Karpas-422 (cell line): ENCODE data around the gene SPSB1. TPM values are rescaled to one million over a fixed set of nuclear protein-coding genes. Genes with fewer than 3 reads are reported as not detected.
A peak's percentile ranks its signal among the peaks of the same experiment; 100 is the strongest.

Experiments used
- DNase-seq: peaks from one replicate; pipeline ENCODE4 v3.0.0-alpha.2; 2015
- H2AFZ ChIP-seq: fragments of 200-600 bp; sonication (generic); 2 replicates; pipeline ENCODE4 v1.6.1; 2014; ENCODE audit warnings: antibody characterized with exemption, low read length, mixed read lengths
- H3K27ac ChIP-seq: fragments of 200-600 bp; sonication (generic); 2 replicates; pipeline ENCODE4 v1.5.1; 2014; ENCODE audit warnings: mild to moderate bottlenecking, low read length, moderate library complexity
- H3K27me3 ChIP-seq: fragments of 200-600 bp; sonication (generic); 2 replicates; pipeline ENCODE4 v1.6.1; 2014; ENCODE audit warnings: low read length, mixed read lengths
- H3K36me3 ChIP-seq: fragments of 200-600 bp; sonication (generic); 2 replicates; pipeline ENCODE4 v1.6.1; 2014; ENCODE audit warnings: low read length, mixed read lengths; ENCODE audit not compliant: insufficient read depth
- H3K4me1 ChIP-seq: fragments of 200-600 bp; sonication (generic); 2 replicates; pipeline ENCODE4 v1.6.1; 2014; ENCODE audit warnings: mild to moderate bottlenecking, low read length, mixed read lengths
- H3K4me2 ChIP-seq: fragments of 200-600 bp; sonication (generic); 2 replicates; pipeline ENCODE4 v1.6.1; 2014; ENCODE audit warnings: low read length, low read depth, mild to moderate bottlenecking; ENCODE audit not compliant: poor library complexity, severe bottlenecking
- H3K4me3 ChIP-seq: fragments of 200-600 bp; sonication (generic); 2 replicates; pipeline ENCODE4 v1.5.1; 2014; ENCODE audit warnings: mild to moderate bottlenecking, antibody characterized with exemption, low read length, mixed read lengths
- H3K79me2 ChIP-seq: fragments of 200-600 bp; sonication (generic); 2 replicates; pipeline ENCODE4 v1.6.1; 2014; ENCODE audit warnings: mild to moderate bottlenecking, low read length, mixed read lengths
- H3K9ac ChIP-seq: fragments of 200-600 bp; sonication (generic); 2 replicates; pipeline ENCODE4 v1.6.0; 2014; ENCODE audit warnings: low read length
- H3K9me2 ChIP-seq: fragments of 200-600 bp; sonication (generic), shearing (Covaris generic); replicated peaks from 2 replicates; pipeline ENCODE4 v1.6.0; 2014; ENCODE audit warnings: mild to moderate bottlenecking, low read length, moderate library complexity; ENCODE audit not compliant: insufficient read depth
- H3K9me3 ChIP-seq: fragments of 300-700, 200-600 bp; sonication (generic); 2 replicates; pipeline ENCODE4 v1.6.1; 2014; ENCODE audit warnings: low read length, mixed read lengths
- H4K20me1 ChIP-seq: fragments of 200-600 bp; sonication (generic); 2 replicates; pipeline ENCODE4 v1.6.1; 2014; ENCODE audit warnings: mild to moderate bottlenecking, antibody characterized with exemption, low read length, low read depth; ENCODE audit not compliant: insufficient read depth
- total RNA-seq: library from RNA; depleted of rRNA; stranded (reverse); fragments of >200 nt; shearing (Covaris generic); gene quantifications from 2 replicates; pipeline ENCODE4 v1.2.3, GENCODE V29; 2014; ENCODE audit warnings: low replicate concordance; rRNA removed

The SPSB1 gene
- total RNA-seq: not detected in 2 replicates

DNA sequence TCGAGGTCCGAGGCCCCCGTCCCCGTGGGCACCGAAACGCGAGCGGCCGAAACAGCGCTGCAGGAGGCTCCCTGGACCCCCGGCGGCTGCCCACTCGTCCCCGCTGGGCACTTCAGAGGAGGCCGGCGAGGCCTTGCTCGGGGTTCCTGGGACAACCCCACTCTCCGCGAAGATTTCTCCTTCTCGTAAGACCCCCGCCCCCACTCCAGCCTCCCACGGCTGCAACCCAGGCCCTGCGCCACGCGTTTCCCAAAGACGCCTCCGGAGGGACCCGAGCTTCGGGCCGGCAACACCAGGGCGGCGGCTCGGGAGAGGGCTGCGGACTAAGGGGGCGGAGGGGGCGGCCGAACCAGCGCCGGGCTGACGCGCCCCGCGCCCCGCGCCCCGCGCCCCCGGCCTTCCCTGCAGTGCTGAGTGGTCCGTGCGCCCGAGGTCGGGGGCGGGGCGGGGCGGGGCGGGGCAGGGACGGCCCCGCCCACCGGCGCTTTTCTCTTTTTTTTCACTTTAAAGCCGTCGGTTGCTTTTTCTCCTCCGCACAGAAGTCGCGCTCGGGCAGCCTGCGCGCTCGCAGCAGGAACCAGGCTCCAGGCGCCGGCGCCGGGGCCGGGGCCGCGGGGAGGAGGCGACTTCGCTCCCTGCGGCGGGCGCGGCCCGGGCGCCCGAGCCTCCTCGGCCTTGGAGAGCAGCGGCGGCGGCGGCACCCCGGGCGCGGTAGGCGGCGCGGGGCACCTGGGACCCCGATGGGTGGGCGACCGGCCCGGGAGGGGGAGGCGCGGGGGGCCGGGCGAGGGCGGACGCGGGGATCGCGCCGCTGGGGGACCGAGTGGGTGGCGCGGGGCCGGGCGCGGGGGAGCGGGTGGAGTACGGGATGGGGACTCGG lies at the start of gene SPSB1:
Gene SPSB1 (plus strand): TSS at position 534 of the 880 bp plus-strand sequence. CDS start 62,998 bp downstream, outside the sequence.
- Histone ChIP-seq H3K27ac (no peak within 1 kb of the TSS), H3K9ac (peak within 1 kb of the TSS; percentile 32; the same call in 1 of the 2 replicates), H3K4me1 (no peaks in the 10 kb centered on the region), H3K27me3 (no peaks in the 10 kb centered on the region), H3K4me3 (peak within 1 kb of the TSS; percentile 54), H4K20me1 (no peaks in the 10 kb centered on the region), H3K9me2 (no peaks in the 10 kb centered on the region), H3K79me2 (no peaks in the 10 kb centered on the region), H2AFZ (no peak within 1 kb of the TSS), H3K9me3 (peaks cover 5% of the 10 kb centered on the region), H3K4me2 (peak within 1 kb of the TSS; percentile 56), H3K36me3 (no peaks in the 10 kb centered on the region)
- peak; percentile 80 for DNase-seq

DNA sequence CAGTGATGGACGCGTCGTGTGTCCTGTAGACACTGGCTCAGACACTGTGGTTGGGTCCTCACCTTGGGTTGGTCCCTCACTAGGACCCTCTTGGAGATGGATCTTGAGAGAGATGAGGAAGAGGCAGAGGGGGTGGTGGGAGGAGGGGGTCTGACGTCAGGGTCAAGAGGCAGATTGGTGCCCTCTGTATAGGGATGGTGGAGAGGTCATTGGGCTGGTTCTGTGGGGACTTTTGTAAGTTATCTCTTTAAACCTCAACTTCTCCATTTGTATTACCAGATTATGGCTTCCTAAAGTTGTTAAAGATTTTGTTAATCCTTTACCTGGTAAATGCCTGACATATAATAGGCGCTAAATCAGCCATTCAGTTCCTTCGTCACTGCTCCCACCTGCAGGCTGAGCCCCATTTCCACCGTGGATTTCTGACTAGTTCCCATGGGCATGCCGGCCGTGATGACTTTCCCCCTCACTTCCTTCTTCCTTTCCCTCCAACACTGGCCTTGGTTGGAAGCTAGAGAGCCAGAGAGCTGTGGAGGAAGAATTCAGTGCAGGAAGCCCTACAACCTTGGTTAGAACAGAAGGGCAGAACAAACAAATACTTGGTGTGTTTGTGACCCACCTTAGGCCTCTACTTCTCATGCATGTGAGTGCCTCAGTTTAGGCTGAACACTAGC lies 49.5 kb upstream of the SPSB1 start:
- Histone ChIP-seq H3K4me1 (no peaks in the 10 kb centered on the region), H3K79me2 (peaks cover 8% of the 10 kb centered on the region; the same call in 1 of the 2 replicates), H4K20me1 (no peaks in the 10 kb centered on the region), H3K9ac (no peak overlapping the region), H3K9me2 (no peaks in the 10 kb centered on the region), H2AFZ (no peak overlapping the region), H3K36me3 (no peaks in the 10 kb centered on the region), H3K27me3 (no peaks in the 10 kb centered on the region), H3K4me2 (no peak overlapping the region), H3K9me3 (no peaks in the 10 kb centered on the region), H3K27ac (no peak overlapping the region), H3K4me3 (no peak overlapping the region)
- DNase-seq: no peak

DNA sequence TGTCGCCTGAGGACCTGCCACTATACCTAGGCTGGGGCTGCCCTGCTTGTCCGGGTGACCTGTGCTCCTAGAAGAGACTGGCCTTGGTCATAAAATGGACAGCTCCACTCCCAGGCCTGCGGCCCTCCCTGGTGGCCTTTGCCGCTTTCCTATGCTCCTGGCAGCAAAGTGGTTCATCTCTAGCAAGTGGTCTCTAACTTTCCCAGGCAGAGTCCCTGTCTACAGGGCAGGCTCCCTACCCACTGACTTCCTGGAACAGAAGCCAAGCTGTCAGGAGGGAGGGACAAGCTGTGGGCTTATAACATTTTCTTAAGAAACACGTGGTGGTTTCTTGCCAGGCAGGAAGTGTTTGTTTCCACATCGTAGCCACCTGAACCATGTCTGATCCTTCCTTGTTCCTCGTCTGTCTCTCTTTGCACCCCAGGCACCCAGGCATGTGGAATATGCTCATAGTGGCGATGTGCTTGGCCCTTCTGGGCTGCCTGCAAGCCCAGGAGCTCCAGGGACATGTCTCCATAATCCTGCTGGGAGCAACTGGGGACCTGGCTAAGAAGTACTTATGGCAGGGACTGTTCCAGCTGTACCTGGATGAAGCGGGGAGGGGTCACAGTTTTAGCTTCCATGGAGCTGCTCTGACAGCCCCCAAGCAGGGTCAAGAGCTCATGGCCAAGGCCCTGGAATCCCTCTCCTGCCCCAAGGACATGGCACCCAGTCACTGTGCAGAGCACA lies 48.0 kb upstream of the SPSB1 start:
- Histone ChIP-seq H3K9ac (no peak overlapping the region), H3K36me3 (no peaks in the 10 kb centered on the region), H3K27ac (no peak overlapping the region), H3K4me3 (no peak overlapping the region), H3K4me1 (no peaks in the 10 kb centered on the region), H3K4me2 (no peak overlapping the region), H2AFZ (no peak overlapping the region), H4K20me1 (no peaks in the 10 kb centered on the region), H3K79me2 (peaks cover 4% of the 10 kb centered on the region; the same call in 1 of the 2 replicates), H3K9me3 (no peaks in the 10 kb centered on the region), H3K27me3 (no peaks in the 10 kb centered on the region), H3K9me2 (no peaks in the 10 kb centered on the region)
- DNase-seq: no peak

- Histone ChIP-seq H4K20me1 (no peaks in the 10 kb centered on the region), H3K27ac (no peak overlapping the region), H3K4me3 (no peak overlapping the region), H3K4me1 (no peaks in the 10 kb centered on the region), H3K36me3 (no peaks in the 10 kb centered on the region), H3K4me2 (no peak overlapping the region), H3K79me2 (peaks cover 4% of the 10 kb centered on the region; the same call in 1 of the 2 replicates), H3K9me3 (no peaks in the 10 kb centered on the region), H3K9me2 (no peaks in the 10 kb centered on the region), H3K9ac (no peak overlapping the region), H2AFZ (no peak overlapping the region), H3K27me3 (no peaks in the 10 kb centered on the region)
- DNase-seq: no peak
Measured at GRCh38 chr1:9245230-9245619, 47.5 kb upstream of the SPSB1 start.

GRCh38 chr1:9245661-9246060 lies 47.0 kb upstream of the SPSB1 start:
- Histone ChIP-seq H3K36me3 (no peaks in the 10 kb centered on the region), H3K9ac (no peak overlapping the region), H3K27ac (no peak overlapping the region), H3K79me2 (peaks cover 4% of the 10 kb centered on the region; the same call in 1 of the 2 replicates), H3K9me2 (no peaks in the 10 kb centered on the region), H3K4me2 (no peak overlapping the region), H4K20me1 (no peaks in the 10 kb centered on the region), H3K9me3 (no peaks in the 10 kb centered on the region), H2AFZ (no peak overlapping the region), H3K27me3 (no peaks in the 10 kb centered on the region), H3K4me1 (no peaks in the 10 kb centered on the region), H3K4me3 (no peak overlapping the region)
- DNase-seq: no peak

DNA sequence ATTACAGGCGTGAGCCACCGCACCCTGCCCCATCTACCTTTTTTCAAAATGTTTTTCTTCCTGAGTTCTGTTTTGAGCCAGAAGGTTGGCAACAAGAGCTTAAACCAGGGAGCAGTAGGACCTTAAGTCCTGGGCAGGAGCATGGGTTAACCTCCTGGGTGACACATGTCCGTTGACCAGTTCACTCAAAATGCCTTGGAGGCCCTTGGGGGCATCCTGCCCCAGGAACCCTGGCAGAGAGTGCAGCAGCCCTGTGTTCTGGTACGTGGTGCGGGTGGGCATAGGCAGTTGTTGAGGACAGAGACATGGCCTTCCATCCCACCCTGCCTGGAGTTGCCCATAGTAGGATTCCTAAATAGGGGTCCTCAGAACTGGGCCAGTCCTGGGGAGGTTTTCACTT lies 46.5 kb upstream of the SPSB1 start:
- Histone ChIP-seq H4K20me1 (no peaks in the 10 kb centered on the region), H3K4me1 (no peaks in the 10 kb centered on the region), H2AFZ (no peak overlapping the region), H3K27ac (no peak overlapping the region), H3K4me3 (no peak overlapping the region), H3K36me3 (no peaks in the 10 kb centered on the region), H3K27me3 (no peaks in the 10 kb centered on the region), H3K9ac (no peak overlapping the region), H3K79me2 (peaks cover 4% of the 10 kb centered on the region; the same call in 1 of the 2 replicates), H3K9me3 (no peaks in the 10 kb centered on the region), H3K9me2 (no peaks in the 10 kb centered on the region), H3K4me2 (no peak overlapping the region)
- DNase-seq: no peak

GRCh38 chr1:9246841-9247785 lies 45.6 kb upstream of the SPSB1 start:
- Histone ChIP-seq H3K4me3 (no peak overlapping the region), H3K4me1 (no peaks in the 10 kb centered on the region), H3K9ac (no peak overlapping the region), H3K79me2 (peaks cover 4% of the 10 kb centered on the region; the same call in 1 of the 2 replicates), H3K27ac (no peak overlapping the region), H4K20me1 (no peaks in the 10 kb centered on the region), H3K4me2 (no peak overlapping the region), H2AFZ (no peak overlapping the region), H3K9me3 (no peaks in the 10 kb centered on the region), H3K9me2 (no peaks in the 10 kb centered on the region), H3K36me3 (no peaks in the 10 kb centered on the region), H3K27me3 (no peaks in the 10 kb centered on the region)
- no peak for DNase-seq
